DND-41 (cell line): ENCODE results near the gene RDH5.

Experiments
- ATAC-seq: fragments of 200-7000 bp; cut with Tn5 transposase; 3 replicates; pipeline ENCODE4 v1.9.1; 2021; ENCODE audit warnings: low read depth; ENCODE audit not compliant: insufficient read depth
- DNase-seq: peaks from one replicate; pipeline ENCODE4 v3.0.0-alpha.2; 2020
- H2AFZ ChIP-seq: 2 replicates; pipeline ENCODE4 v1.6.0; 2012; ENCODE audit warnings: low read depth, low read length
- H3K27ac ChIP-seq: 2 replicates; pipeline ENCODE4 v1.5.1; 2012; ENCODE audit warnings: low read length, inconsistent platforms
- H3K27me3 ChIP-seq: fragments of 200-600 bp; sonication (generic); 2 replicates; pipeline ENCODE4 v1.6.0; 2012; ENCODE audit warnings: low read length, mild to moderate bottlenecking, inconsistent platforms; ENCODE audit not compliant: insufficient read depth, poor library complexity
- H3K36me3 ChIP-seq: 2 replicates; pipeline ENCODE4 v1.5.1; 2012; ENCODE audit warnings: low read length, inconsistent platforms; ENCODE audit not compliant: insufficient read depth
- H3K4me1 ChIP-seq: 2 replicates; pipeline ENCODE4 v1.5.1; 2012; ENCODE audit warnings: mild to moderate bottlenecking, low read length; ENCODE audit not compliant: insufficient read depth
- H3K4me2 ChIP-seq: 2 replicates; pipeline ENCODE4 v1.6.0; 2012; ENCODE audit warnings: mild to moderate bottlenecking, moderate library complexity, low read length, inconsistent platforms; ENCODE audit not compliant: insufficient read depth
- H3K4me3 ChIP-seq, 2 experiments: fragments of 200-600 bp in 1 of 2; shearing (Covaris generic) in 1 of 2; 2 replicates each; pipeline ENCODE4 v1.5.1; 2012 to 2016; ENCODE audit warnings: inconsistent platforms in 2 of 2, low read length in 2 of 2, mild to moderate bottlenecking in 2 of 2, low read depth in 1 of 2, moderate library complexity in 1 of 2
- H3K79me2 ChIP-seq: 2 replicates; pipeline ENCODE4 v1.6.0; 2012; ENCODE audit warnings: low read length, inconsistent platforms; ENCODE audit not compliant: insufficient read depth
- H3K9ac ChIP-seq: 2 replicates; pipeline ENCODE4 v1.6.0; 2012; ENCODE audit warnings: low read depth, mild to moderate bottlenecking, inconsistent platforms, low read length, moderate library complexity
- H3K9me3 ChIP-seq: 2 replicates; pipeline ENCODE4 v1.5.1; 2012; ENCODE audit warnings: low read length, moderate library complexity, mild to moderate bottlenecking, inconsistent platforms; ENCODE audit not compliant: insufficient read depth, severe bottlenecking
- H4K20me1 ChIP-seq: 2 replicates; pipeline ENCODE4 v1.6.0; 2012; ENCODE audit warnings: low read length; ENCODE audit not compliant: insufficient read depth
- CTCF ChIP-seq: IDR thresholded peaks from 2 replicates; pipeline ENCODE4 v1.5.1; 2012; ENCODE audit warnings: borderline replicate concordance, low read length, moderate library complexity, mild to moderate bottlenecking; ENCODE audit not compliant: poor library complexity, severe bottlenecking; ENCODE audit errors: extremely low read depth
- EZH2 ChIP-seq: IDR thresholded peaks from 3 replicates; pipeline ENCODE4 v1.6.1; 2012; ENCODE audit warnings: borderline replicate concordance, low read depth, mild to moderate bottlenecking, moderate library complexity, low read length, inconsistent platforms; ENCODE audit not compliant: severe bottlenecking

The RDH5 gene

GRCh38 chr12:55707841-55708694, 12.1 kb upstream of the RDH5 start, which contains the start of gene ITGA7:
ITGA7 (minus strand) TSS chr12:55707904; CDS start chr12:55707682, 222 bp downstream.
- Histone ChIP-seq H3K9ac (no peak within 1 kb of the TSS), H3K27ac (no peak within 1 kb of the TSS), H2AFZ (no peak within 1 kb of the TSS), H3K4me3 (no peak within 1 kb of the TSS; a peak in 1 of 4 replicates), H4K20me1 (no peaks in the 10 kb centered on the region), H3K79me2 (no peaks in the 10 kb centered on the region), H3K36me3 (no peaks in the 10 kb centered on the region), H3K9me3 (no peaks in the 10 kb centered on the region), H3K4me2 (peak within 1 kb of the TSS; percentile 43), H3K27me3 (peaks cover 40% of the 10 kb centered on the region), H3K4me1 (peaks cover 9% of the 10 kb centered on the region)
- peak; percentile 32 for DNase-seq
- TF ChIP-seq EZH2 (no peak), CTCF (no peak)
- peak; percentile 66 for ATAC-seq

- no peak overlapping the region for H3K4me3 ChIP-seq
- no peak overlapping the region for H3K4me2 ChIP-seq
- peaks cover 40% of the 10 kb centered on the region for H3K27me3 ChIP-seq
- no peak overlapping the region for H3K9ac ChIP-seq
- no peaks in the 10 kb centered on the region for H3K79me2 ChIP-seq
- no peak overlapping the region for H3K27ac ChIP-seq
- H3K36me3 ChIP-seq = no peaks in the 10 kb centered on the region
- no peaks in the 10 kb centered on the region for H4K20me1 ChIP-seq
- ATAC-seq (no peak), DNase-seq (no peak)
- H3K9me3 ChIP-seq = no peaks in the 10 kb centered on the region
- H3K4me1 ChIP-seq = peaks cover 9% of the 10 kb centered on the region
- no peak overlapping the region for H2AFZ ChIP-seq
- no peak for TF ChIP-seq EZH2
These were observed 11.4 kb upstream of the RDH5 start for GRCh38 chr12:55708695-55709233.

- H3K9me3 ChIP-seq = no peaks in the 10 kb centered on the region
- no peak overlapping the region for H2AFZ ChIP-seq
- DNase-seq (no peak), ATAC-seq (no peak)
- H3K36me3 ChIP-seq = no peaks in the 10 kb centered on the region
- peaks cover 26% of the 10 kb centered on the region for H3K27me3 ChIP-seq
- no peak overlapping the region for H3K4me2 ChIP-seq
- no peaks in the 10 kb centered on the region for H4K20me1 ChIP-seq
- H3K9ac ChIP-seq = no peak overlapping the region
- no peak overlapping the region for H3K4me3 ChIP-seq
- H3K79me2 ChIP-seq = peaks cover 7% of the 10 kb centered on the region
- TF ChIP-seq EZH2 (no peak), CTCF (no peak)
- no peak overlapping the region for H3K27ac ChIP-seq
- H3K4me1 ChIP-seq = peaks cover 22% of the 10 kb centered on the region
These were observed 8.2 kb upstream of the RDH5 start for GRCh38 chr12:55711786-55712553.
